Measurements from ENCODE around the gene UBTD1.
"Not testable (repeated sequence)": the region's sequence is repeated elsewhere in the genome, so short reads cannot be mapped to it uniquely, and the experiment has no call there.

The UBTD1 gene, protein sequence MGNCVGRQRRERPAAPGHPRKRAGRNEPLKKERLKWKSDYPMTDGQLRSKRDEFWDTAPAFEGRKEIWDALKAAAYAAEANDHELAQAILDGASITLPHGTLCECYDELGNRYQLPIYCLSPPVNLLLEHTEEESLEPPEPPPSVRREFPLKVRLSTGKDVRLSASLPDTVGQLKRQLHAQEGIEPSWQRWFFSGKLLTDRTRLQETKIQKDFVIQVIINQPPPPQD

DNA sequence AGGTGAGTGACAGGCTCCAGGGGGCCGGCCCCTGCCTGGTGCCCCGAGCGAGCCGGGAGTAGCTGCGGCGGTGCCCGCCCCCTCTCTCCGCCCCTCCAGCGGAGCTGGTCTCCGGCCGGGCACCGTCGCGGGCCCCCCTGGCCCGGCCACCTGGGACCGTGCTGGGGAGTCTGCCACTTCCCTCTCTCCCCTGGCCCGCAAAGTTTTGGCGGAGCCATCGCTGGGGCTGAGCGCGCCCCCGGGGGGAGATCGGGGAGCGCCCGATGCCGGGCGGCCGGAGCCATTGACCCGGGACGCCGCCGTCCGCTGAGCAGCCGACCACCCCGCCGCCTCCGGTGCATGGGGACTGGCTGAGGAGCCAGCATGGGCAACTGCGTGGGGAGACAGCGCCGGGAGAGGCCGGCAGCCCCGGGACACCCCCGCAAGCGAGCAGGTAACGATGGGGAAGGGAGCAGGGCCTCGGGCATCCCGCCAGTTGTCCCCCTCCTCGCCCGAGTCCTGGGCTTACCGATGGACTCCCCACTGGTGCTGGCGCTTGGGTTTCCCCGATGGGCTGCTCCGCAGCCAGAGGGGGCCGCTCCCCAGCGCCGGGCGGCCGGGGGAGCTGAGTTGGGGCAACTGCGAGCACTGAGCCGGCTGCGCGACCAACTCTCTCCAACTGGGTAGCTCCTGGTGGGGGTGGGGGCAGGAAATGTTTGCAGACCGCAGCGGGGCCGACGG is at the start of gene UBTD1:
TSS of gene UBTD1 (plus strand) at position 84 of the 720 bp plus-strand sequence. CDS start at position 364, 280 bp downstream.
- no peak for DNase-seq (ENCODE audit: low read depth in 2 of 2)

DNA sequence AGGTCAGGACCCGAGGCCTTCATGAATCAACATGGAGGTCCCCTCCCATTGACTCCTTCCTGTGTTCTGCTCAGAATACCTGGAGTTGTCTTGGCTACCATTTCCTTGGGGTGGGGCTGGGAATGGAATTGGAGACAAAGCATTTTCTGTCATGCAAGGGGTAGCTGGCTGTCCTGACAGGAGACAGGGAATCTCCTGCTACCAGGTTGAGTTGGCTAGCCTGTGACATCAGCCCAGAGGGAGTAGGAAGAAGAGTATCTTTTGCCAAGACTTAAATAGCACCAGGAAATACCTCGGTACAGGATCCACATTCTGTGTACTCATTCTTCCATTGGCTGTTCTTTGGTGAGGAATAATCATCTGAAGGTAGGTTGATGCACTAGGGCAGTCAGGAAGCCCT is 47.9 kb upstream of the UBTD1 start:
- DNase-seq (ENCODE audit: low read depth in 2 of 2) = no peak

GRCh38 chr10:97451605-97452004 is 47.1 kb upstream of the UBTD1 start:
- DNase-seq (ENCODE audit: low read depth in 2 of 2) = no peak

GRCh38 chr10:97452352-97452751 is 46.4 kb upstream of the UBTD1 start:
- DNase-seq (ENCODE audit: low read depth in 2 of 2) = no peak

DNA sequence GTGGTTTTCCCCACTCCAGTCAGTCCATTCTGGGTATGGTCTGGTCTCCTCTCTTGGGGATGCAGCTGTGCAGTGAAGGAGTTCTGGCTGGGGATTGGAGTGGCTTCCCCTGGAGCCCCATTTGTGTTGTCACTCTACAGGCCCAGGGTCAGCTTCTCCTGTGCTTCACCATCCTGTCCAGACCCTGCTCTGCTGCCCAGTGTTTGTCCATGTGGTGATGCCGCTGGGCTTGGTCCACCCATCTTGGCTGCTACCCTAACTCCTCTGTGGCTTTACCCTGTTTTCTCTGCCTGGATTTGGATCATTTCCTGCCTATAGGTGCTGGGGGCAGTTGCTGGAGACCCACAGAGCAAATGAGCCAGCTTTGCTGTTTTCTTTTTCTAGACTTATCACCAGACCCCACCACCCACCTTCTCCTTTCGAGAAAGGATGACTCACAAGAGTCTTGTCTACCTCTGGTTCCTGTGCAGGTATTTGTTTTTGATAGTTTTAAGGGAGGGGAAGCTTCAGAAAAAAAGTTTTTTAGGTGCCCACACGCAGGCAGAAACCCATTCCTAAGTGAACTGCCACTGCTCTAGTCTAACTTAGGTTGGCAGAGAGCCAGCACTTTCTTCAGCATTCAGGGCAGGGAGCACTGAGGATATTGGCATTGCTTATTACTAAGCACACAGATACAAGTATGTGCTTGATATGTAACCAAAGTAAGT is 44.2 kb upstream of the UBTD1 start:
- no peak for DNase-seq (ENCODE audit: low read depth in 2 of 2)

GRCh38 chr10:97456034-97456685 is 42.6 kb upstream of the UBTD1 start:
- DNase-seq (ENCODE audit: low read depth in 2 of 2) = no peak

DNA sequence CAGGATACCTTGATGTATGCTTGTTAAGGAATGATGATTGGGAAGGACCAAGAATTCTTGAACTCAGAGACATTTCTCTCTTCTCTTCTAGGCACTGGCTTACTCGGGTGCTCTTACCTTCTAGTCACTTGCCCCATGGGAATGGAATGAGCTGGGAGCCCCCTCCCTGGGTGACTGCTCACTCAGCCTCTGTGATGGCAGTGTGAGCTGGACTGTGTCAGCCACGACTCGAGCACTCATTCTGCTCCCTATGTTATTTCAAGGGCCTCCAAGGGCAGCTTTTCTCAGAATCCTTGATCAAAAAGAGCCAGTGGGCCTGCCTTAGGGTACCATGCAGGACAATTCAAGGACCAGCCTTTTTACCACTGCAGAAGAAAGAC is 42.0 kb upstream of the UBTD1 start:
- no peak for DNase-seq (ENCODE audit: low read depth in 2 of 2)

DNA sequence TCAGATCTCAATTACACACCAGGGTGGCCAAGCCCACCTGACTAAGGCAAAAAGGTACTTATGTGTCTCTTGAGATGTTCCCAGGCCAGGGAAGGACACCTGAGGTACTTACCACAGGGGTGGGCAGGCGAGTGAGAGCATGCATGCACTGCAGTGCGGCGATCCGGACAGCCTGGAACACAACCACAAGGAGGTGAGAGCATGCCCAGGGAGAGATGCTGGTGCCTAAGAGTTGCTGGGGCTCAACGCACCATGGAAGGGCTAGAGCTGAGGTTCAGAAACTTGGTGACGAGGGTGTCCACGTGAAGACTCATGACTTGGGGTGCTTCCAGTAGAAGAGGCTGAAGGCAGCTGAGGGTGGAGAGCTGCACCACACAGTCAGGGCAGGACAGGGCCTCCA is 39.6 kb upstream of the UBTD1 start:
- no peak for DNase-seq (ENCODE audit: low read depth in 2 of 2)

- DNase-seq (ENCODE audit: low read depth in 2 of 2) = no peak
Observed at GRCh38 chr10:97459933-97460332, 38.8 kb upstream of the UBTD1 start.

DNA sequence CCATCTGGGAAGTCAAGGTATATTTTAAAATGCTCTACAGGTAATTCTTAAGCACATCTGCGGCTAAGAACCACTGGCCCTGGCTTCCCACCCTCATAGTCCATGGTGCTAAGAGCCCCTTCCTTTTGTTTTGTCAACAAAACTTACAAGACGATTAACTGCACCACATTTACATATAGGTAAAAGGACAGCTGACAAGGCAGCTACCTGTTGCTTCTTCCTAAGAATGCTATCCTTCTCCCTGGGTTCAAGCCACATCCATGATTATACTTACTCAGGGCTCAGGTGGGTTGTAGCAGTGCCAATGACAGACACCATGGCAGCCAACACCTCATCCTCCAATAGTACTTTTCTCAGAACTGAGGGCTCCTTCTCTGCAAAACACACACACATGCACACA is 36.4 kb upstream of the UBTD1 start:
- no peak for DNase-seq (ENCODE audit: low read depth in 2 of 2)

- DNase-seq (ENCODE audit: low read depth in 2 of 2) = peak; percentile 75 to 79
Observed at GRCh38 chr10:97463363-97464132, 35.2 kb upstream of the UBTD1 start.

- no peak for DNase-seq (ENCODE audit: low read depth in 2 of 2)
Observed at GRCh38 chr10:97464226-97464625, 34.5 kb upstream of the UBTD1 start.

DNA sequence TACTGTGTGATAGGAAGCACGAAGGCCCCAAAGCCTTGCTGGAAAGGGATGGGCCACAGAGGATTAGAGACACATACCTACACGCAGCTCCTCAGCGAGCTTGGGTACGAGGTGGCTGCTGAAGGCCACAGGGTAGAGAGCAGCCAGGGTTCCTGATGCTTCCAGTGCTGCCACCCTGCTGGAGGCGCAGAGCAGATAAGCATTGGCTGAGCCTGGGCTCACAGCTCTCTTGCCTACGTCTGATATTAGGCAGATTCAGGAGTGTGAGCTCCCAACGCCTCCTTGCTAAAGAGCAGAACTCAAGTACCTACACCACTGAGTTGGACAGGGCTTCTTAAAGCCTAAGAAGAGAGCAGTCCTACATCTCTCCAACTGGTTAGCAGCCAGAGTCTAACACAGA is 32.7 kb upstream of the UBTD1 start:
- DNase-seq (ENCODE audit: low read depth in 2 of 2) = no peak

DNA sequence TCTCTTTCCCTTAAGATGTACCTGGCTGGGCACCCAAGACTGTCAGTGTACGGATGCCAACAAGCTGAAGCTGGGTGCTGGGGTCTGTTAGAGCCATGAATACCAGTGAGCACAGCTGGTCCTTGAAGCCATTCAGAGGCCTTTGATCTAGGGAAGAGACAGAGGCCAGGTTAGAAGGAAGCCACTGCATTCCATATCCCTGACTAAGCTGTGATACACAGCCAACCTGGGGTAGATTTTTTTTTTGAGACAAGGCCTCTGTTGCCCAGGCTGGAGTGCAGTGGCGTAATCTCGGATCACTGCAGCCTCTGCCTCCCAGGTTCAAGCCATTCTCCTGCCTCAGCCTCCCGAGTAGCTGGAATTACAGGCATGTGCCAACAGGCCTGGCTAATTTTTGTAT is 32.0 kb upstream of the UBTD1 start:
- DNase-seq (ENCODE audit: low read depth in 2 of 2) = no peak

- no peak for DNase-seq (ENCODE audit: low read depth in 2 of 2)
Observed at GRCh38 chr10:97468162-97468561, 30.6 kb upstream of the UBTD1 start.

- not testable (repeated sequence) for DNase-seq (ENCODE audit: low read depth in 2 of 2)
Observed at GRCh38 chr10:97468781-97469180, 29.9 kb upstream of the UBTD1 start.

DNA sequence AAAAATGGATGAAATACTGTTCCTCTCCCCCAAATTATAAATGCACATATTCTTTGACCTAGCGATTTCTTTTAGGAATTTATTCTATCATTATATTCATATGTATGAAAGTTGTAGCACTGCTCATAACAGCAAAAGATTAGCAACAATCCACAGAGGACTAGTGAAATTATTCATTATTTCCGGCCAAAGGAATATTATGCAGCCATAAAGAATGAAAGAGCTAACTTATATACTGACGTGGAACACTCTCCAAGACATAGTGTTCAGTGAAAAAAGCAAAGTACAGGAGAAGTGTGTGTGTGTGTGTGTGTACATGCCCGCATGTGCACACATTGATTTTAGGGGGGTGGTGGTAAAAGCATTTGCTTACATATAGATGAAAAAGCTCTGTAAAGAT is 23.8 kb upstream of the UBTD1 start:
- DNase-seq (ENCODE audit: low read depth in 2 of 2) = no peak

DNA sequence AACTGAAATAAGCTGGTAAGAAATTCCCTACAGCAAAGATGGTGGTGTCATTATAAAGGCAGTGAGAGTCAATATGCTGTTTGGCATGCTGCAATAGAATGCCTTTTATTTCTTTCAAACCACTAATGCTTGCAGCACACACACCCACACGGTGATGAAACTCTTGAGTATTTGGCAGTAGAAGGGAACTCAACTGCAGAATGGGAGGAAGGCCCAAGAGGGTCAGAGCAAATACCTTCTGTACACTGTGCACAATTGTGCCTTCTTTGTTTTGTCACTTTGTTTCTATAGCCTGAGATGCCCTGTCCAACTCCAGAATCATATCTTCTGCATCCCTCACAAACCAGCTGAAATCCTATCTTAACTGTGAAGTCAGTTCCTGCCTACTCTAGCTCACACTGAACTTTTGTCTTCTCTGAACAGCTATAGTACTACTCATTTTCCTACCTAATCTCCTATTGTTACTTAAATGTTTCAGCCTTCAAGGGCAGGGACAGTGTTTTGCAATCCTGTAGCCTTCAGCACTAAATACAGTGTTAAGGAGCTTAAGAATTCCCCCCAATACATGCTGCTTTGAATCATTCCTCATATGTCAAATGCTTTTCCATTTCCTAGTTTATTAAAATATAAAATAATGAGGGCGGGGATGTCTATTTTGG is 22.7 kb upstream of the UBTD1 start:
- DNase-seq (ENCODE audit: low read depth in 2 of 2) = no peak

- not testable (repeated sequence) for DNase-seq (ENCODE audit: low read depth in 2 of 2)
Observed at GRCh38 chr10:97479410-97479809, 19.3 kb upstream of the UBTD1 start.

- no peak for DNase-seq (ENCODE audit: low read depth in 2 of 2)
Observed at GRCh38 chr10:97479939-97480338, 18.8 kb upstream of the UBTD1 start.

GRCh38 chr10:97481071-97481470 is 17.7 kb upstream of the UBTD1 start:
- no peak for DNase-seq (ENCODE audit: low read depth in 2 of 2)

Data from fibroblast of skin of left quadriceps (primary cell).